NCI-H748 (cell line): ENCODE results near the gene FOLR2.
"Not testable (repeated sequence)": the region's sequence is repeated elsewhere in the genome, so short reads cannot be mapped to it uniquely, and the experiment has no call there.

Experiments used
- DNase-seq: peaks from one replicate; lab custom pipeline; 2025; ENCODE audit not compliant: unreplicated experiment; lab: John Stamatoyannopoulos, UW

The FOLR2 gene

DNA sequence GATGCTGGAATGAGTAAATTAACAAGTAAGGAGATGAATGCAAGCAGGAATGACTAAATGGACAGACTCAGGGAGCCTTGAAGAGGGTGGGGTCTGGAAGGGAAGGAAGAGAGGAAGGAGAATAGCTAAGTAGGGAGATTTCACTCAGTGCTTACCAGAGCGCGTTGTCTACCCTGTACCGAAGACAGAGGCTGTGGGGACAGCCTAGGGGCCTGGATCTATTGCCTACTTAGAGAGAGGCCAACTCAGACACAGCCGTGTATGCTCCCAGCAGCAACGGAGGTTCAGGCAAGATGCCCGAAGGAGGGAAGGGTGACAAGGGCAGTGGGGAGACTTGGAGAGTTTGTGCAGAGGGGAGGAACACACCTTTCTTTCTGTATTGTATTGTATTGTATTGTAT lies at the start of gene FOLR2:
Gene FOLR2, plus strand, starts transcription at position 157 of the 400 bp plus-strand sequence. CDS start 1,791 bp downstream, outside the sequence.
- no peak for DNase-seq

DNA sequence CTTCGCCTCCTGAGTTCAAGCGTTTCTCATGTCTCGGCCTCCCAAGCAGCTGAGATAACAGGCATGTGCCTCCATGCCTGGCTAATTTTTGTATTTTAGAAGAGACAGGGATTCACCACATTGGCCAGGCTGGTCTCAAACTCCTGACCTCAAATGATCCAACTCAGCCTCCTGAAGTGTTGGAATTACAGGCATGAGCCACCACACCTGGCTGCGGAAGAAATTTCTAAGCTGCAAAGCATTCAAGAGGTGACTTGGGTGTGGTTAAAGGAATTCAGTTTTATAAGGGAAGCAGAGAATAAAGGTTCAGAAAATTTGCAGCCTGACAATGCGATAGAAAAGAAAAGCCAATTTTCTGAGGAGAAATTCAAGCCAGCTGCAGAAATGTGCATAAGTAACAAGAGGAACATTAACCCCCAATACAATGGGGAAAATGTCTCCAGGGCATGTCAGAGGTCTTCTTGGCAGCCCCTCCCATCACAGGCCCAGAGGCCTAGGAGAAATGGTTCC lies 47.5 kb upstream of the FOLR2 start:
- not testable (repeated sequence) for DNase-seq

DNA sequence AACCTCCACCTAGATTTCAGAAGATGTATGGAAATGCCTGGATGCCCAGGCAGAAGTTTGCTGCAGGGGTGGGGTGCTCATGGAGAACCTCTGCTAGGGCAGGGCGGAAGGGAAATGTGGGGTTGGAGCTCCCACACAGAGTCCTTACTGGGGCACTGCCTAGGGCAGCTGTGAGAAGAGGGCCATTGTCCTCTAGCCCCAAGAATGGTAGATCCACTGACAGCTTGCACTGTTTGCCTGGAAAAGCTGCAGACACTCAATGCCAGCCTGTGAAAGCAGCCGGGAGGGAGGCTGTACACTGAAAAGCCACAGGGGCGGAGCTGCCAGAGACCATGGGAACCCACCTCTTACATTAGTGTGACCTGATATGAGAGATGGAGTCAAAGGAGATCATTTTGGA lies 46.8 kb upstream of the FOLR2 start:
- DNase-seq, result not testable (repeated sequence)

DNA sequence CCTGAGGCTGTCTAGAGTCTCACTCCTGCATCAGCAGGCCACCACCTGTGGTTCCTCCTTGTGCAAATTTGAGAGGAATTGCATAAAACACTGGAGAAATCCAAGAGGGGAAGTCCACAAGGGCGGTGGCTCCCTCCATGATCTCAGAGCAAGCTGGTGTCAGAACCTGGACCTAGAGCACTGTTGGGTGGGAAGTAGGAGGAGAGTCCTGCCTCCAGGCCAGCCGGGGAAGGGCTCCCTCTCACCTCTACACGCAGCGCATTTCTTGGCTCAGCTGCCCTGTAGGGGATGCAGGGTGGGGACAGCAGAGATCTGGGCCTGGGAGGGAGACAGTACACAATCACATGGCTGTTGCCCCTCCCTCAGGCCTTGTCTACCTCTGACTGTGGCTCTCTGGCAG lies 44.6 kb upstream of the FOLR2 start:
- not testable (repeated sequence) for DNase-seq

DNA sequence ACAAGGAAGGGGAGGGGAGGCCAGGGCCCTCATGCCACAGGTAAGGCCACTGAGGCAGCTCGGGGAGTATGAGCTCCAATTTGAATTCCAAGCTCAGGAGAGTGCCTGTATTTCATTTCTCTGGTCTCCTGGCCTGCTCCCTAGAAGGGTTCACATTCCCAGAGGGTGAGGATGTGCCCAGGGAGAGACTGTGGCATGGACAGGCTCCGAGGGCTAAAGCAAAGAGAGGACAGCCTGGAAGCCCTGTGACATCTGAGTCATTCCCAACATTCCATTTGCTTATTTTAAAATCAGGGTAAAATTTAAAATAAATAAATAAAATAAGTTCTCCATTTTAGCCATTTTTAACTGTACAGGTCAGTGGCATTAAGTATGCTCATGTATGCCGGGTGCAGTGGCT lies 43.3 kb upstream of the FOLR2 start:
- no peak for DNase-seq

DNA sequence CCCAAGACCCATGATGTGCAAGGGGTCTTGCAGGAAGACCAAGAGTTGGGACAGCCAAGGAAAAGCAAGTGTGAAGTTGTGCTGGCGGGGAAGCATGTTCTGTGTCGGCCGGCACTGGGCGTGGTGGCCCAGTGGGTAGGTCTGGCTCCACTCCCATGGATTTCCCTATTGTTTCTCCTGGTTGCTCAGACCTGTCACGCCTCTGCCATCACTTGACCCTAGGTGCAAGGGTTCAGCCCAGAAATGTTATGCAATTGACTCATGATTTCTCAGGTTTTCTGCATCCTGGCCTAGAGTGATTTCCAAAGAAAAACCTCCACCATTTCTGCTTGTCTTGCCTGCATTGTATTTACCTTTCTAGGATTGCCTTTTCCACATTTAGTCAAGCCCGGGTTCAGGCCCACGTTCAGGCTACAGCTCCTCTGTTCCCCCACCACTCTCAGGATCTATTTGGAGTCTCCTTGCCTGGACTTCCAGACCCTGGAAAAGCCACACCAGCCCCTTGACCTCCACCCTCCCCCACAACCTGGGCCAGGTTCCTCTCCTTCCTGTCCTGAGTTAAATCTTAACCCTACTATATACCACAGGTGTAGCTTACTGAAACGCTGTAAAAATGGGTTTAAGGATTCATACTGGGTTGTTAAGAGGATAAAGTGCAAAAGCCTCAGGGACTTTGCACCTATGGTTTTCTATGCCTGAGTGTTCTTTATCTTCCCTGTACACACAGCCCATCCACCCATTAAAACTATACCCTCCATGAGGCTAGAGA lies 42.1 kb upstream of the FOLR2 start:
- no peak for DNase-seq

DNA sequence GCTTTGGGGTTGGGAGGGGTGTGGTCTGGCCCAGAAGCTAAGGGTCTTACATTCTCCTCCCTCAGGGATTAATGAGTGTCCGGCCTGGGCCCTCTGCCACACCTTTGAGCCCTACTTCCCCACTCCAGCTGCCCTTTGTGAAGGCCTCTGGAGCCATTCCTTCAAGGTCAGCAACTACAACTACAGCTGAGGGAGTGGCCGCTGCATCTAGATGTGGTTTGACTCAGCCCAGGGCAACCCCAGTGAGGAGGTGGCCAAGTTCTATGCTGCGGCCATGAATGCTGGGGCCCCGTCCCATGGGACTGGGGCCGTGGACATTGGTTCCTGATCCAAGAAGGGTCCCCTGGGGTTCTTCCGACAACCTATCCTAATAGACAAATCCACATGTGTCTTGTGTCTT lies 38.9 kb upstream of the FOLR2 start:
- no peak for DNase-seq

DNA sequence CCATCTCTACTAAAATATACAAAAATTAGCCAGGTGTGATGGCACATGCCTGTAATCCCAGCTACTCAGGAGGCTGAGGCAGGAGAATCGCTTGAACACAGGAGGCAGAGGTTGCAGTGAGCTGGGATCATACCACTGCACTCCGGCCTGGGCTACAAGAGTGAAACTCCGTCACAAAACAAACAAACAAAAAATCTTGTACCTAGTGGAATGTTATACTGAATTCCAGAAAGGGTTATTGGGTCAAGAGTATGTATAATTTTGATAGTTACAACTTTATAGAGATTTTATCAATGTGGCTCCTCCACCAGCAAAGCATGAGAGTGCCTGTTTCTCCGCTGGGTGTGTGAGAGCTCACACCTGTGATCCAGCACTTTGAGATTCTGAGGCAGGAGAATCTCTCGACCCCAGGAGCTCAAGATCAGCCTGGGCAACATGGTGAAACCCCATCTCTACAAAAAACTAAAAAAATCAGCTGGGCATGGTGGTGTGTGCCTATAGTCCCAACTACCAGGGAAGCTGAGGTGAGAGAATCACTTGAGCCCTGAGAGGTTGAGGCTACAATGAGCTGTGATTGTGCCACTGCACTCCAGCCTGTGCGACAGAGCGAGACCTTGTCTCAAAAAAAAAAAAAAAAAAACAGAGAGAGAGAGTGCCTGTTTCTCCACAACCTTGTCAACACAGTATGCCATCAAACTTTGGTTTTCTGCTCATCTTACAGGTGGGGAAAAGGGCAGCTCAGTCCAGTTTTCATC lies 37.4 kb upstream of the FOLR2 start:
- DNase-seq, result no peak

DNA sequence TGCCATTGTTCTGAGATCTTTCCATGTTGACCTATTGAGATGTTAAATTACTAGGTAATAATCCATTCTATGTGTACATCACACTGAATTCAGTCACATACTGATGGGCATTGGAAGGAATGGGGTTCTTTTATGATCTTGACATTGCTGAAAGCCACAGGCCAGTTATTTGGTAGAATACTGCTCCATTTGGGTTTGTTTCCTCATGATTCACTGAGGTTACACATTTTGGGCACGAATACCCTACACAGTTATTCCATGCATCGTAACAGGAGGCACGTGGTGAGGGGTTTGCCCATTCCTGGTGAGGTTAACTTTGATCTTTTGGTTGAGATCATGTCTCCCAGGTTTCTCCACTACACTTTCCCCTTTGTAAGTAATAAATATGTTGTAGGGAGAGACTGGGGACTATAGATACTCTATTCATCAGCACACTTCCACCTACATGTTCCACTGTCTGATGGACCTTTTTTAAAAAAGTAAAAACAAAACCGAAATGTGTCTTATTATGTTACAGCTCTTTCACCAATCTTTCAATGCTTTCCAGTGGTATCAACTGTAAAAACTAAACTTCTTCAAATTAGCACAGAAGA lies 36.7 kb upstream of the FOLR2 start:
- DNase-seq, result no peak

DNA sequence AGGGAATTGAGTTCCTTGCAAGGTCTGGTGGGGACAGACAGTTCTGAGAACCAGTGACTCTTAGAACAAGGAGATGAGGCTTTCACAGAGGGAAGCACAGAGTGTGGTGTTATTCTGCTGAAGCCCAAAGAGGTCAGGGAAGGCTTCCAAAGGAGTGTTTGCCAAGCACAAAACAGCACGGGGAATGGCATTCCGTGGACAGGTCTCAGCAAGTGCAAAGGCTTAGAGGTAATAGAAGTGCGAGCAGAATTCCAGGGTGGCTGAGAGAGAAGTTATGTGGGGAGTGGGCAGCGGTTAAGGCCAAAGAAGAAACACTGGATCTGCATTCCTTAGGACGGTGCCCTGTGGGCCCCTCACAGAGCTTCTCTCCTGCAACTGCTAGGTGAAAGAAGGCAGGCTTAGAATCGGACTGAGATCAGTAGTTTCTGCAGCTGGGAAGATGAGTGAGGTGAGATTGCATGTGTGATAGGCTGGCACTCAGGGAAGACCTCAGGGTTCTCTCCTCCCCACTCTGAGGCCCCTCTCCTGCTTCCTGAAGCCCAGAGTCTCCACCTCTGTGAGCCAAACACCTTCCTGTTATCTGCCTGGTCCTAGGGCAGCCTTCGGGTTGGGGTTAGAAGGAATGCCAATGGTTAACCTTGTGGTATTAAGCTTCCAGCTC lies 35.6 kb upstream of the FOLR2 start:
- not testable (repeated sequence) for DNase-seq

DNA sequence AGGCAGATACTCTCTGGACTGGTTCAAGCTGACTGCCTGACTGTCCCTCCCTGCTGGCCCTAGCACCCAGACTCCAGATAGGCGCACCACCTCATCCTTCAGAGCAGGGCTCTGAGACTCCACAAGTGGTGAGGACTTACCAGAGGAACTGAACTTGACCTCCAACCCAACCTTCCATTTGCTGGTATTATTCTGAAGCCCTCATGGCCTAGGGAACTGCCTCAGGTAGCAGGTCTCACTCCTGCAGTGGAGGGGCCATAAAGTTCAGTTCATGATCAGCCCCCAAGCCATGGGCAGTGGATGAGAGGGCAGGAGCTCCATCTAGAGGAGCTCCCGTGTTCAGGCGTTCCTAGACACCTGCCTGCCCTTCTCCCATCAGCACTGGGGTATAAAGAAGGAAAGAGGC lies 35.0 kb upstream of the FOLR2 start:
- not testable (repeated sequence) for DNase-seq

DNA sequence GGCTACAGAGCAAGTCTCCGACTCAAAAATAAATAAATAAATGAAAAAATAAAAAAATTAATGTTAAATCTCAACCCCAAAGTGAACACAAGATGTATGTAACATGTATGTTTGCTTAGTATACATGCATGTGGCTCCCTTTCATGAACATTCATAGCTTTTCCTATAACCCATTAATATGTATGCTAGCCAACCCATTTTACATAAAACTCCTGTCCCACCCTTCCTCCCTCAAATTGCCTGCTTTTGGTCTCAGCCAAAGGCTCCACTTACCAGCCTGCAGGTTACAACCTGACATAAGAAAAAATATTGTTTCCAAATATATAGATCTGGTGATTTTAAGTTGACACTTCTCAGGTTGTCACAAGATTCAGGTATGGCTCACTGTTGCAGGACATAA lies 28.3 kb upstream of the FOLR2 start:
- DNase-seq, result no peak

DNA sequence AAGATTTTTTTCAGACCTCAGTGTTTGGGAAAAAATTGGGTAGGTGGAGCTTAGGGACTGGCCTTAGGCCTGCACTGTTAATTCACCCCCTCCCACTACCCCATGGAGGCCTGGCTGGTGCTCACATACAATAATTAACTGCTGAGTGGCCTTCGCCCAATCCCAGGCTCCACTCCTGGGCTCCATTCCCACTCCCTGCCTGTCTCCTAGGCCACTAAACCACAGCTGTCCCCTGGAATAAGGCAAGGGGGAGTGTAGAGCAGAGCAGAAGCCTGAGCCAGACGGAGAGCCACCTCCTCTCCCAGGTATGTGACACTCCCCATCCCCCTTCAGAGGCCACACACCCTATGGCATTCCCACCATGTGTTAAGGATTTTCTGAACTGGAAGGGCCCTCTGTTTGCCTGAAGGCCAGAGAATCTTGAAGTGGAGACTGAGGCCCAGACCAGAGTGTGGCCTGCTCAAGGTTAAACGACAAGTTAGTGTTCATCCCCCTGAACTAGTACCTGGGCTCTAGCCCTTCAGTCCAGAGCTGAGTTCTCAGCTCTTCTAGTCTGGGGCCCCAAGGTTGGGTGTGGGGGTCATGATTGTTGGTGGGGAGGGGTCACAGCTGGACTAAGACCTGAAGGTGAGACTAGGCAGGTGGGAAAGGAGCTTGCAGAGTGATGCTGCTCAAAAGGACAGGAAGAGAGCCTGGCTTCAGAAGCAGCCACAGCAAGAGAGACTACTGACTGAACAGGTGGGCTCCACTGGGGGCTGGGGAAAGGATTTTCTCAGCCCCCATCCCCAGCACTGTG lies 26.9 kb upstream of the FOLR2 start:
- no peak for DNase-seq

DNA sequence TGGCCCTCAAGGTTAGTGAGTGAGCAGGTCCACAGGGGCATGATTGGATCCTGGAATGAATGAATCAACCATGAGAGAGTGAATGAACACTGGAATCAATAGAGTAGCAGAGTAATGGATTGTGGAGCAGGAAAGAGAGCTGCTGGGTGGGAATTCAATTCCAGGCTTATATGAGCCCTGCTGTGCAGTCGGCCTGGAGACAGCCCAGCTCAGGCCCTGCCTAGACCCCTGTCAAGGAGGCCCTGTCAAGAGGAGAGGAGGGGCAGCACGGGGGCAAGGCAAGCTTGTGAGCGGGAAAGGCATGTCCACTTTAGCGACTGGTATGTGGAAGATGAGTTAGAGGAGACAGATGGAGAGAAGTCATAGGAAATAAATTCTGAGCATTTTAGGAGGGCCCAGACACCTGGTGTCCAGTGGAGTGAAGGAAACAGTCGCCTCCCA lies 25.9 kb upstream of the FOLR2 start:
- no peak for DNase-seq

DNA sequence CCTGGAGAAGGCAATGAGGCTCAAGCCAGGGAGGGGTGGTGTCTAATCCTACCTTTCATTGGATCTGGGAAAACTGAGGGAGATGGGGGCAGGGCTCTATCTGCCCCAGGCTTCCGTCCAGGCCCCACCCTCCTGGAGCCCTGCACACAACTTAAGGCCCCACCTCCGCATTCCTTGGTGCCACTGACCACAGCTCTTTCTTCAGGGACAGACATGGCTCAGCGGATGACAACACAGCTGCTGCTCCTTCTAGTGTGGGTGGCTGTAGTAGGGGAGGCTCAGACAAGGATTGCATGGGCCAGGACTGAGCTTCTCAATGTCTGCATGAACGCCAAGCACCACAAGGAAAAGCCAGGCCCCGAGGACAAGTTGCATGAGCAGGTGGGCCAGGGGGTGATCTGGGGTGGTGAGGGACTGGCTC lies 24.6 kb upstream of the FOLR2 start, which contains the start of gene FOLR1:
Gene FOLR1, plus strand, starts transcription at position 180 of the 421 bp plus-strand sequence. Its CDS starts 34 bp downstream, at position 214.
- DNase-seq, result no peak

DNA sequence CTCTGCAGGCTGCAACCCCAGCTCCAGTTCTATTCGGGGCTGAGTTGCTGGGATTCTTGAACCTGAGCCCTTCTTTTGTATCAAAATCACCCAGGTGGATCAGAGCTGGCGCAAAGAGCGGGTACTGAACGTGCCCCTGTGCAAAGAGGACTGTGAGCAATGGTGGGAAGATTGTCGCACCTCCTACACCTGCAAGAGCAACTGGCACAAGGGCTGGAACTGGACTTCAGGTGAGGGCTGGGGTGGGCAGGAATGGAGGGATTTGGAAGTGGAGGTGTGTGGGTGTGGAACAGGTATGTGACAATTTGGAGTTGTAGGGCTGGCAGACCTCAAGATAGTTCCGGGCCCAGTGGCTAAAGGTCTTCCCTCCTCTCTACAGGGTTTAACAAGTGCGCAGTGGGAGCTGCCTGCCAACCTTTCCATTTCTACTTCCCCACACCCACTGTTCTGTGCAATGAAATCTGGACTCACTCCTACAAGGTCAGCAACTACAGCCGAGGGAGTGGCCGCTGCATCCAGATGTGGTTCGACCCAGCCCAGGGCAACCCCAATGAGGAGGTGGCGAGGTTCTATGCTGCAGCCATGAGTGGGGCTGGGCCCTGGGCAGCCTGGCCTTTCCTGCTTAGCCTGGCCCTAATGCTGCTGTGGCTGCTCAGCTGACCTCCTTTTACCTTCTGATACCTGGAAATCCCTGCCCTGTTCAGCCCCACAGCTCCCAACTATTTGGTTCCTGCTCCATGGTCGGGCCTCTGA lies 20.9 kb upstream of the FOLR2 start:
- no peak for DNase-seq

DNA sequence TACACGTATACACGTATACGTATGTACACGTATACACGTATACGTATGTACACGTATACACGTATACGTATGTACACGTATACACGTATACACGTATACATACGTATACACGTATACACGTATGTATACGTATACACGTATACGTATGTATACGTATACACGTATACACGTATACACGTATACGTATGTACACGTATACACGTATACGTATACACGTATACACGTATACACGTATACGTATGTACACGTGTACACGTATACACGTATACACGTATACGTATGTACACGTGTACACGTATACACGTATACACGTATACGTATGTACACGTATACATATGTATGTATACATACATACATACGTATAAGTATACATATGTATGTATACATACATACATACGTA lies 15.1 kb upstream of the FOLR2 start:
- DNase-seq, result not testable (repeated sequence)

DNA sequence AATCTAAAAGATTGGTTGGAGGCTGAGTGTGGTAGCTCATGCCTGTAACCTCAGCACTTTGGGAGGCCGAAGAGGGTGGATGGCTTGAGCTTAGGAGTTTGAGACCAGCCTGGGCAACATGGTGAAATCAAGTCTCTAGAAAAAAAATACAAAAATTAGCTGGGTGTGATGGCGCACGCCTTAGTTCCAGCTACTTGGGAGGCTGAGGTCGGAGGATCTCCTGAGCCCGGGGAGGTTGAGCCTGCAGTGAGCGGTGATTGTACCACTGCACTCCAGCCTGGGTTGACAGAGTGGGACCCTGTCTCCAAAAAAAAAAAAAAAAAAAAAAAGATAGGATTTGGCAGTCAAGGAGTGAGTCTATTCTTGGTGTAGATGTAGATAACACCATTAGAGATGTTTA lies 14.0 kb upstream of the FOLR2 start:
- no peak for DNase-seq

DNA sequence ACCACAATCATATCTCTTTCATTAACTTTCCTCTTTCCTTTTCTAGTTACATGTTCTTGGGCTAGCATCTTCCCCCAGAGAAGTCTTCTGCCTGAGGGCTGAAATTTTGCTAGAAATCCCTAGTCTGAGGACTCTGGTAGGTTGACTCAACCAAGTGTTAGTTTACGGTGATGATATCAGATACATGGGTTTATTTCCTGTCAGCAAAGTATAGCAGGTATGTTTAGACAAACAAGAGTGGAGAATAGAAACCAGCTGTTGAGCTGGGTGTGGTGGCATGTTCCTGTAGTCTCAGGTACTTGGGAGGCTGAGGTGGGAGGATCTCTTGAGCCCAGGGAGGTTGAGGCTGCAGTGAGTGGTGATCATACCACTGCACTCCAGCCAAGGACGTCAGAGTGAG lies 13.4 kb upstream of the FOLR2 start:
- DNase-seq, result no peak

DNA sequence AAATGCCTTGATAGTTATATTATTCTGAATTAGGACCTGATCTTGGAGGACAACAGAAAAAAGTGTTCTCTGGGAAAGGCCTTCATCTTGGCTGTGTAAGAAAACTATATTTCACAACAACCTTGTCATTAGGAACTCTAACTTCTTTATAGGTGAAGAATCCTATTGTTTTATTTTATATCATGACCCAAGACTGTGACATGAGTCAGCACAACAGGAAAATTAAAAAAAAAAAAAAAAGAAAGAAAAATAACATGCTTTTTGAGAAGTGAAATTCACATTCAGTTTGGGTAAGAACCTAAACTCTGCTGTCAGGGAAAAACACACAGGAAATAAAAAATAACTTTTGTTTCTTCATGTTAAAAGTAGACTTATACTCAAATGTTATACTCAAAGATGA lies 11.7 kb upstream of the FOLR2 start:
- DNase-seq, result no peak
